HG03095 (cell line): ENCODE data around the gene METAP1D.

ENCODE experiments used
- ATAC-seq: cut with Tn5 transposase; IDR thresholded peaks from one replicate; pipeline ENCODE4 v1.9.1; 2021; ENCODE audit warnings: moderate library complexity; ENCODE audit not compliant: unreplicated experiment

The METAP1D gene

DNA sequence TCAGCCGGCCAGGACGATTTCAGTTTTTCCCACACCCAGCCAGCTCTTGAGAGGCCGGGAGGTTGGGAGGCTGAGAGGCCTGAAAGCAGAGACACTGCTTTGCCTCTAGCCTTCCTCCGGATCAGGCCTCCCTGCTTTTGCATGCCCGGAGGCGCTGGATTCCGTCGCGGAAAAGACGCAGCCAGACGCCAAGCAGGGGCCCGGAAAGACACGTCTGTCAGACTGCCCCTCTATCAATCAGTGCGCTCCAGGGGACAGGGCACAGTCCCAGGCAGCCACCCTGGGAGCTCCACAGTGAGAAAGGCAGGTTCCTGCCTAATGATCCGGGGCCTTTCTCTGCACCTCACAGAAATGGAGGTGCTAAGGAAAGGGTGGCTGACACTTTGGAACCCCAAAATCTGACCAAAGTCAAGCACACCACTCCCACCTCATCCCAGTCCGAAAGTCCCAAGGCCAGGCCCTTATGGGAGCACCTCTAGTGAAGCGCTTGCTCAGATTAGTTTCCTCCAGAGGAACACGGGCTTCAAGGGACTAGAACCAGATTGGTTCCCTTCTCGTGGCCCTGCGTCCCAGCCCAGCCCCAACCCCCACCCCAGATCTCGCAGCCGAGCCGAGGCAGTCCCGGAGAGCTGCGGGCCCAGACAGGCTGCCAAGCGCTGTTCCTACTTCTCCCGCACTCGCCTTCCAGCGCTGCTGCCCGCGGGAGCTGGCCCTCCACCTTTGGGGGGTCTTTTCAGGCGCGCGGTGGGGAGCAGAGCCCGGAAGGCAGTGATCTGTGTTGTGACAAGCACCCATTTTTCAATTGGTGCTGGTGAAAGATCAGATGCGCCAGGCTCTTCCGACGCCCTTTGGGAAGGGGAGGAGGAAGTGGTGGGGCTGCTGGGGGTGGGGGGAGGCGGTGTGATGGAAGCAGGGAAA is 90.5 kb downstream of the METAP1D start:
- ATAC-seq = no peak

- ATAC-seq = no peak
Measured at GRCh38 chr2:172091000-172091641, 91.4 kb downstream of the METAP1D start.

DNA sequence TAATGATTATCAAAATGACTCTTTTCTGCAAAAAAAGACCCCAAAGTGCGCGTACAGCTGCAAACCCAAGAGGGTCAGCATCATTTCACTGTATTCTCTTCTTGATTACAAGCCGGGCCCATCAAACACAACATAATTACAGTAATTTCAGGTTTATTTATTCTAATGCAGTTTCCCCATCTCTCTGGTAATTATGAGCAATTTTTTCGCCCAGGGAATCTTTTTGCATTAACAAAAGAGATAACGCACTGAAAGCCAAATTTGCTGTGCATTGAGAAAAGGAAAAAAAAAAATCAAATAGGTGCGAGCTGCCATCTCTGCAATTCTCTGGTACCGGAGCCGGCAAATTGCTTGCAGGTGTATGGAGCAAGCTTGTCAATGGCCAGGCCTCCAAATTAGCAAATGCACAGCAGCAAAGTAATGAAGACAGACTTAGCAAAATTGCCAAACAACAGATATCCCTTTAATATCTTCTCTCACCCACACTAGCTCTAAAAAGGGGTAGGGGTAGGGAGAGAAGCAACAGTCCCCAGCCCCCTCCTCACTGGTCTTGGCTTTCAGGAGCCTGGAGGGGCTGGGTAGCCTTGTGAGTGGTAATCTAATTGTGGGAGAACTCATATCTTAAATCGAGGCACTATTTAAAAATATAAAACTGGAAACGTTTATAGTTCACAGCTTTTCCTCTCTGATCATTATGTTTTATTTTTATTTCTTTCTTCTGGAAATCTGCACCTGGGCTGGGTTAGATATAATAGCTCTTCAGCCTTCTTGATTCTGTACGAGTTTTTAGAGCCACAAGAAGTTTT is 92.2 kb downstream of the METAP1D start:
- no peak for ATAC-seq

GRCh38 chr2:172092716-172093415 is 93.1 kb downstream of the METAP1D start:
- ATAC-seq = no peak

GRCh38 chr2:172093416-172094293 is 93.9 kb downstream of the METAP1D start:
- ATAC-seq = no peak

GRCh38 chr2:172094294-172095145 is 94.8 kb downstream of the METAP1D start:
- ATAC-seq = no peak

DNA sequence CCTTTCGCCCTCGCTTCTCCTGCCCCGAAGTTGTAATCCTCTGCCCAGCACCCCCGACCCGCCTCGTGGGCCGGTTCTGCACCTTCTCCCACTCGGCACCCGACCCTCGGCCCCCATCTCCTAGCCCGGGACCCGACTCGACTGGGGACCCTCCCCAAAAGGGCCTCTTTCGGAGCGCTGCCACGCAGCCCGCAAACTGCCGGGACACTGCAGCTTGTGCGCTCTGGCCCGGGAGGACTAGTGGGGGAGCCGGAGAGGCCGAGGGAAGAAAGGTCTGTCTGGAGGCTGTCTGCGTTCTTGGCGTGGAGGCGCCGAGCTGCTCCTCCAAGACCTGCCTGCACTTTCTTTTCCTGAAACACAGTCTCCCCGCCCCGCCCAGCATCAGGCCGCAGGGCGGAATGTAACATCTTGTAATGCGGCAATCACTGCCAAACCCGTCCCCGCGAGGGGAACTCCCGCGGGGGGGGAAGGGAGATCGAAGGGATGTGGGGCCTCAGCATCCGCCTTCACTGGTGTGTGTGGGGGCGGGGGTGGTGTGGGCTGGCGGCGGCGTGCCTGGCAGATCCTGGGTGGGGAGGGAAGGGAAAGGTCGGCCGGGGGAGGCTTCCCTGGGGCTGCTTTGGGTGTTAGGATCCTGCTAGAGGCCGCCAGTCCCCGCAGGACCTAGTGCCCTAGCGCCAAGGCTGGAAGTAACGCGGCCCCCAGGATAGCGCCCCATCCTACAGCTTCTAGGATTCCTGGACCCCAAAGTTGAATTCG is 95.6 kb downstream of the METAP1D start:
- ATAC-seq = no peak

DNA sequence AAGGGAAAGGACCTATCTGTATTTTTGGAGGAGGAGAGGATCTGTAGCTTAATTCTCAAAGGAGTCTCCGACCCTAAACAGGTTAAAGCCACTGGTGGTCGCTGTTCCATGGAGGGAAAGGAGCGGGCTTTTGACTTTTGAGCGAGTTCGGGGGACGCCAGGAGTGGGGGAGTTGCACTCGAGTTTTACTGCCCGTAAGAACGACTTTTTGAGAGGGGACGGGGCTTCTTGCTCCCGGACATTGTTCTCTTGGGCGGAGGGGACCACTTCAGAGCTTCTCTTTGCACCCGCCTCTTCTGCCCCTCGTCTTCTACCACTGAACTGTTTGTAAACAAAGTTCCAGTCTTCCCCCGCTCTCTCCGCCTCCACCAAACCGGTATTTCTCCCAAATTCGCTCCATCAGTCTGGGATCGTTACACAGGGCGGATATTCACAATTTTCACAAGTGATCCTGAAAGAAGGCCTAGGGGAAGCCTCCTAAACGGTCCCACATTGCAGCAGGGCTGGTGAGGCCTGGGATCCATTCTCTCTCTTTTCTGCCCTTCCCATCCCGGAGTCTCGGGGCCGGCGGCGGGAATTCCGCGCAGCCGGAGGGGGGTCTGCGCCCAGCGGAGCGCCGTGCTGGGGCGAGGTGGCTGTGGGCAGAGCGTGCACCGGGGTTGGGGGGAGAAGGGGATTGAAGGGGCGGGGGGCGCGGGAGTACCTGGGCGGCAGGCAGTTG is 96.3 kb downstream of the METAP1D start:
- ATAC-seq = no peak

DNA sequence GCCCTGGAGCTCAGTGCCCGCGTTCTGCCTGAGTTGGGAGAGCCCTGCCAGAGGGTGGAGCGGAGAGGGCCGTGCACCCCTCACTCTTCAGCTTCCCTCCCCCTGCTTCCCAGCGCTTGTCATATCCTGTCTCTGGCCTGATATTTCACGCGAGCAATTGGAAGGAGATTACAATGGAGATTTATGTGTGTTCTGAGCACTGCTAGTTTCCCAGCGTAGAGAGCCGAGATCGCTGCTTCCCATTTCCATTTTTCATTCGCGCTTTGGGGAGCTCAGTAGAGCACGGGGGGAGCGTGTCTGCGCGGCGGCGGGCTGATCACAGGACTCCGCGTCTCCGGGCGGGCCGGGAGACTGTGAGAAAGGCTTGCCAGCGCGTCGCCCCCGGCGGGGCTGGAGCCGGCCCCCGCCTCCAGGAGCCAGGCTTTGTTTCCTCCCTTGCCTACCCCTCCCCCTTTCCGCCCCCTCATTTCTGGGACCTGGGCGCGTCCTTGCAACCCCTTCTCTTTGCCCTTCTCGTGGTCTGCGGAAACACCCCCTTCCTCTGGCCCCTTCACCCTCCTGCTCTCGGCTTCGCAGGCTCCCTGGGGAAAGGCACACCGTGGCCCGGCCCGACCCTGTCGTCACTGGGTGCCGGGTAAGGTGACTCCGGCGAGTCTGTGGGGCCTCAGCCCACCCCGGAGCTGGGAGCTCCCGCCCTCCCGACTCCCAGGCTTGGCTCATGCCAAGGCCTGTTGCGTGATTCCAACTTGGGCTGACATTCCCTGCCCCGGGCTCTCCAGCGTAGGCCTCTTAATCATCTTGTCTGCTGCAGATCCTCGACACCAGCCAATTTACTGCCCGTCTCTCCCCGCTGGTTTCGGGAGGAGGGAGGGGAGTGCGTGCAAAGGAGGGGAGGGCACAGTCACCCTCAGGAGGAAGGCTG is 97.1 kb downstream of the METAP1D start:
- ATAC-seq = no peak

DNA sequence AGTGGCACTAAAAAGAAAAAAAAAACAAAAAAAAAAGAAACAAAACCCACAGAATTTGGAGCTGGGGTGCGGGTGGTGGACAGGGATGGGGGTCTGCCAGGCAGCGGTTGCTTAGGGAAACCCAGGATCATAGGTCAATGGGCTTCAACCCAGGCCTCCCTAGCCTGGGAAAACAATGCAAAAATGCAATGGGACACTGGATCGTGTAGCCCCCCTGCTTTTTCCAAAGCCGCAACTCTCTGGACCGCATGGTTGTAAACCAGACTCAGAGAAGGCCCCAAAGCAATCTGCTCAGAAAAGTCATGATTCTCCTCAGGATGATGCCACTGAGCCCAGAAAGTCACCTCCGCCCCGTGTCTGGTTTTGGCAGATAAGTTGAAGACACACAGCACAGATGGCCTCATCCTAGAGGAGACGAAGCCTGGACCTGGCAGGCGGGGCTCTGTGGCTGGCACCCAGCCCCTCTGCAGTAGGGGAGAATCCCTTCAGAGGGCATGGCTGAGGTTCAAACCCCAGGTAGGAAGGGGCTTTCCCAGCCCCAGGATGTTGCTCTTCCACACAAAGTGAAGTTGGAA is 97.9 kb downstream of the METAP1D start:
- ATAC-seq = no peak

DNA sequence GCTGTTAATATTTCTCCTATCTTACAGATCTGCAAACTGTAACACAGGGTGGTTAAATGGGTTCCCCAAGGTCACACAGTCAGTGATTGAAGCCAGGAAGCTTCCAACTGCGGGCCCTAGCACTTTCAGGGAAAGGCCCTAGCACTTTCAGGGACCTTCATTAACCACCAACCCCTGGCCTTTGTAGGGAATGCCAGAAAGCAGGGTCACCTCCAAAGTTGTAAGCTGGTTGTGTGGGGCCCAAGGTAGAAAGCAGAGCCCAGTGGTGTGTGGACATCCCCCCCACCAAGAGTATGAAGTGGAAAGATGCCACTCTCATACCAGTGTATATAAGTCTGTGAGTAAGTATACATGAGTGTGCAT is 98.5 kb downstream of the METAP1D start:
- no peak for ATAC-seq

DNA sequence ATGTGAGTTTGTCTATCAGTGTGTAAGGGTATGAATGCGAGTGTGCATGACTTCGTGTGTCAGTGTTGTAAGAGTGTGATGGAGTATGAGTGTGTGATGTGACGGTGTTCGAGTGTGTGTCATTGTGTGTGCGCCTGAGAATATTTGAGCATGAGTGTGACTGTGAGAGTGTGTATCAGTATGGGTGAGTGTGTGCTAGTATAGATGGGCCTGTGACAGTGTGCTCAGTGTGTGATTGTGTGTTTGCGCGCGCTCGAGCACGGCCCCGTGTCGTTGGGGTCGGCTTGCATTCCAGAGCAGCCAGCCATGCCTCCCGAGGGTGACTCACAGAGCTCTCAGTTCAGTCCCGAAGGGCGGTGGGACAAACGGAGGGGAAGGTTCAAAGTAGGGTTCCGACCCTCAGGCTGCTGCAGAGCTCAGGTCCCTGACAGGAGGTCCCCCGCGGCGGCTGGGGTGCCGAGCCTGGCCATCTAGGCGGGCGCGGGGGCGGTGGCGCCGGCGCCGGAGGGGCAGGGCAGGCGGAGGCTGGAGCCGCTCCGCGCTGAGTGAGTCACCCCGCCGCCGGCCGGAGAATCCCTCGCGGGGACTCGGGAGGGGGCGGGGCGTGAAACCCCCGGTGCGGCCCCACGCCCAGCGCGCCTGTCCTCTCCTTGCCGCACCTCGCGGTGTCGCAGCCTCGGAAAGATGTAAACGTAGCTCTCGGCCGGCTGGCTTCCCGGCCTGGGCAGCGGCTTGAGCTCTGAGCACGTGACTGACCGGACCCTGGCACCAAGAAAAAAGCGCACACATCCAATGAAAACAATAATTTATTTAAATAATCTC is 99.1 kb downstream of the METAP1D start:
- ATAC-seq = no peak

DNA sequence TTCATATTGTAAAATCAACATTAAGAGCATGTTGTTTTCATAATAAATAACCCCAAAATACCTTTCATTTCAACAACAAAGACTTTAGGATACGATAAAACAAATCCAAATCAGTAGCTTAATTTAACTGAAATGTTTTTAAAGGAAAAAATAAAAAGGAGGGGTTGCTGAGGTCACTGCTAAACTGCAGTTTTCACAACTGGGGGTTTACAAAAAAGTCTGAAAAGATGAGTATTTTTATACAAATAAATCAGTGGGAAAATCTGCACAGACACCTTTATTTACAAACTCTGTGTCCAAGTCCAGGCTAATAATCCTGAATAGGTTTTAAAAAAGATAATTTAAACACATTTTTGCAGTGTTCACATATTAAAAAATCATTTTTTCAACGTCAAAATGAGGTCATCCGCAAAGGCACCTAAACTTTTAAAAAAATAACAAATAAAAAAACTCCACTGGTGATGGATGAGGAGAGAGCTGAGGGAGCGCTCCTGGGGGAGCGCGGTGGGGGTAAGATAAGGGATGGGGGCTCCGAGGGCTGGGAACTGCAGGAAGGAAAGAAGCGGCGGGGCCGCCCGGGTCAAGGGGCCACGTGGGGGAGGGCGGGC is 99.8 kb downstream of the METAP1D start:
- no peak for ATAC-seq

DNA sequence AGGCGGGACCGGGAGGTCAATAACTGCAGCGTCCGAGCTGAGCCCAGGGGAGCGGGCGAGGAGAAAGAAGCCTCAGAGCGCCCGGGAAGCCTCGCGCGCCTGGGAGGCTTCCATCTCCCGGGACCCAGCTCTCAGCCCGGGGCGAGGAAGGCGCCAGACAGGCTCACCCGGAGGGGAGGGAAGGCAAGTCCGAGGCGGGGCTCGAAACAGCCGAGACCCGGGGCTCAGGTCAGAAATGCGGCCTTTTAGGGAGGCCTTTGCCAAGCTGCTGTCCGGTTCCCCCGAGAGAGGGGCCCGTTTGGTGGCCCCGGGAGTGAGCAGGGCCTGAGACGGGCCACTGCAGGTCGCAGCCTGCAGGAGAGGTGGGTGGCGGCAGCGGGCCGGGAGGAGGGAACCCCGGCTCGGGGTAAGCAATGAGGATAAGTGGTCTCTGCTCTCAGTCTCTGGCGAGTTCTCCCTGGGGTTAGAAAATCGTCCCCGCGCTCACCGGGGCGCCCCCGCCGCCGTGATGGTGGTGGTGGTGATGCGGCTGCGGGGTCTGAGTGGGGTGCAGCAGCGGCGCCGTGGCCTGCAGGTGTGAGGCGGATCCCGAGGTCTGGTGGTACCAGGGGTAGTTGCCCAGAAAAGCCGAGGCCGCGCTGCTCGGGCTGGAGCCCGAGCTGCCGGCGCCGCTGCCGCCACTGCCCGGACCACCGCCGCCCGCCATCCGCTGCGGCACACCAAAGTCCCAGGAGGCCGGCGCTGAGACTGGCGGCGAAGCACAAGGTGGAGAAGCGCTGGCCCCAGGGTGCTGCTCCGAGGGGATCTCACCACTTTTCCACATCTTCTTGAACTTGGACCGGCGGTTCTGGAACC is 100.6 kb downstream of the METAP1D start:
- ATAC-seq = no peak
